Suprapubic skin (tissue), 4 donors: ENCODE results near the gene PHACTR1. TPM values are rescaled to one million over a fixed set of nuclear protein-coding genes. Genes with fewer than 3 reads are reported as not detected.

Experiments used
- DNase-seq, 2 donors: peaks; one replicate each; pipeline ENCODE4 v3.0.0-alpha.2; 2019; ENCODE audit warnings: low spot score in 2 of 2
- H3K27ac ChIP-seq: fragments of 200-600 bp; sonication (generic); one replicate; pipeline ENCODE4 v1.5.1; 2019
- H3K27me3 ChIP-seq: fragments of 200-600 bp; sonication (generic); one replicate; pipeline ENCODE4 v1.5.1; 2019
- H3K36me3 ChIP-seq: fragments of 200-600 bp; sonication (generic); one replicate; pipeline ENCODE4 v1.5.1; 2019
- H3K4me1 ChIP-seq: fragments of 200-600 bp; sonication (generic); one replicate; pipeline ENCODE4 v1.5.1; 2019
- H3K4me3 ChIP-seq: fragments of 200-600 bp; sonication (generic); one replicate; pipeline ENCODE4 v1.5.1; 2019; ENCODE audit warnings: mild to moderate bottlenecking
- H3K9me3 ChIP-seq: fragments of 200-600 bp; sonication (generic); one replicate; pipeline ENCODE4 v1.5.1; 2019
- CTCF ChIP-seq, 2 donors: fragments of 200-600 bp in 1 of 2; fragments of 450-650 bp in 1 of 2; sonication (generic) in 1 of 2; IDR thresholded peaks; one replicate each; pipeline ENCODE4 v1.5.1; 2016 to 2019; ENCODE audit warnings: antibody characterized with exemption in 2 of 2, mild to moderate bottlenecking in 1 of 2, moderate library complexity in 1 of 2
- EP300 ChIP-seq: sonication (generic); formaldehyde crosslinking; IDR thresholded peaks from one replicate; pipeline ENCODE4 v1.6.1; 2017; ENCODE audit warnings: antibody characterized with exemption
- POLR2A ChIP-seq, 2 donors: fragments of 450-650 bp; IDR thresholded peaks; one replicate each; pipeline ENCODE4 v1.6.1; 2017; ENCODE audit warnings: antibody characterized with exemption in 2 of 2, mild to moderate bottlenecking in 2 of 2, moderate library complexity in 2 of 2
- POLR2AphosphoS5 ChIP-seq, 3 donors: sonication (generic); formaldehyde crosslinking; IDR thresholded peaks; one replicate each; pipeline ENCODE4 v1.6.1; 2017; ENCODE audit warnings: antibody characterized with exemption in 3 of 3
- WGBS: methylation state at CpG from one replicate; pipeline ENCODE4 v1.1.5; 2018; 5-methylcytosine and 5-hydroxymethylcytosine counted together
- total RNA-seq, 4 donors: library from RNA; depleted of rRNA; stranded (reverse); fragments of >200 nt; gene quantifications; one replicate each; pipeline ENCODE4 v1.1.0, GENCODE V29; 2016

The PHACTR1 gene
- total RNA-seq, 4 donors from 2014 or later = 4.0 to 8.2 (median 6.4) TPM

GRCh38 chr6:12992770-12993169 lies 276.2 kb downstream of the PHACTR1 start:
- Histone ChIP-seq H3K27ac (no peak overlapping the region), H3K36me3 (no peaks in the 10 kb centered on the region), H3K4me1 (no peaks in the 10 kb centered on the region), H3K9me3 (no peaks in the 10 kb centered on the region), H3K4me3 (no peak overlapping the region), H3K27me3 (no peaks in the 10 kb centered on the region)
- no peak for DNase-seq
- TF ChIP-seq POLR2AphosphoS5 (IDR thresholded peaks at IDR 0.05) (no peak), POLR2A (IDR thresholded peaks at IDR 0.05) (no peak), CTCF (IDR thresholded peaks at IDR 0.05) (no peak), EP300 (no peak)
- WGBS = 89% methylated on average over 7 of the region's 7 CpGs

- no peaks in the 10 kb centered on the region for H3K9me3 ChIP-seq
- no peaks in the 10 kb centered on the region for H3K36me3 ChIP-seq
- H3K27ac ChIP-seq = no peak overlapping the region
- no peak overlapping the region for H3K4me3 ChIP-seq
- no peak for DNase-seq
- no peaks in the 10 kb centered on the region for H3K27me3 ChIP-seq
- TF ChIP-seq EP300 (no peak), CTCF (IDR thresholded peaks at IDR 0.05) (no peak), POLR2AphosphoS5 (IDR thresholded peaks at IDR 0.05) (no peak), POLR2A (IDR thresholded peaks at IDR 0.05) (no peak)
- WGBS = 80% methylated on average over 5 of the region's 5 CpGs
- H3K4me1 ChIP-seq = no peaks in the 10 kb centered on the region
Observed at GRCh38 chr6:12993283-12993898, 276.8 kb downstream of the PHACTR1 start.

- H3K36me3 ChIP-seq = no peaks in the 10 kb centered on the region
- no peaks in the 10 kb centered on the region for H3K4me1 ChIP-seq
- H3K9me3 ChIP-seq = no peaks in the 10 kb centered on the region
- DNase-seq = no peak
- no peak overlapping the region for H3K27ac ChIP-seq
- TF ChIP-seq POLR2A (IDR thresholded peaks at IDR 0.05) = no peak
- TF ChIP-seq EP300 = no peak
- 96% methylated on average over 4 of the region's 4 CpGs for WGBS
- H3K27me3 ChIP-seq = no peaks in the 10 kb centered on the region
- H3K4me3 ChIP-seq = no peak overlapping the region
Observed at GRCh38 chr6:12995419-12995818, 278.9 kb downstream of the PHACTR1 start.

- Histone ChIP-seq H3K4me3 (no peak overlapping the region), H3K9me3 (no peaks in the 10 kb centered on the region), H3K27me3 (no peaks in the 10 kb centered on the region), H3K36me3 (no peaks in the 10 kb centered on the region), H3K27ac (no peak overlapping the region), H3K4me1 (no peaks in the 10 kb centered on the region)
- TF ChIP-seq POLR2A (IDR thresholded peaks at IDR 0.05) = no peak
- TF ChIP-seq CTCF (IDR thresholded peaks at IDR 0.05) = no peak
- TF ChIP-seq EP300 = no peak
- no peak for TF ChIP-seq POLR2AphosphoS5 (IDR thresholded peaks at IDR 0.05)
- DNase-seq = no peak
Observed at GRCh38 chr6:13000537-13000936, 284.0 kb downstream of the PHACTR1 start.

GRCh38 chr6:13001927-13002326 lies 285.4 kb downstream of the PHACTR1 start:
- Histone ChIP-seq H3K4me1 (no peaks in the 10 kb centered on the region), H3K4me3 (no peak overlapping the region), H3K27ac (no peak overlapping the region), H3K9me3 (no peaks in the 10 kb centered on the region), H3K36me3 (no peaks in the 10 kb centered on the region), H3K27me3 (no peaks in the 10 kb centered on the region)
- DNase-seq = no peak
- TF ChIP-seq POLR2A (IDR thresholded peaks at IDR 0.05) = no peak
- 91% methylated on average over 3 of the region's 3 CpGs for WGBS

- H3K9me3 ChIP-seq = no peaks in the 10 kb centered on the region
- no peaks in the 10 kb centered on the region for H3K36me3 ChIP-seq
- H3K27me3 ChIP-seq = no peaks in the 10 kb centered on the region
- DNase-seq = no peak
- no peak overlapping the region for H3K27ac ChIP-seq
- H3K4me3 ChIP-seq = no peak overlapping the region
- no peaks in the 10 kb centered on the region for H3K4me1 ChIP-seq
- WGBS = 71% methylated on average over 2 of the region's 2 CpGs
- no peak for TF ChIP-seq EP300
- TF ChIP-seq CTCF (IDR thresholded peaks at IDR 0.05) = no peak
- no peak for TF ChIP-seq POLR2AphosphoS5 (IDR thresholded peaks at IDR 0.05)
- no peak for TF ChIP-seq POLR2A (IDR thresholded peaks at IDR 0.05)
Observed at GRCh38 chr6:13004601-13005000, 288.0 kb downstream of the PHACTR1 start.
